ENCODE measurements around the gene CD276. TPM values are rescaled to one million over a fixed set of nuclear protein-coding genes. Genes with fewer than 3 reads are reported as not detected.

The CD276 gene
- total RNA-seq, 4 donors from 2014 or later: 22.8 to 48.7 (median 30.8) TPM

- DNase-seq: no peak
- no peak for TF ChIP-seq CTCF (IDR thresholded peaks at IDR 0.05)
- no peak for TF ChIP-seq POLR2A (IDR thresholded peaks at IDR 0.05)
- no peaks in the 10 kb centered on the region for H3K4me1 ChIP-seq
- H3K4me3 ChIP-seq: no peak overlapping the region
- no peak overlapping the region for H3K27ac ChIP-seq
- H3K27me3 ChIP-seq: no peaks in the 10 kb centered on the region
- H3K36me3 ChIP-seq: no peaks in the 10 kb centered on the region
- H3K9me3 ChIP-seq: no peaks in the 10 kb centered on the region
Observed at GRCh38 chr15:73744293-73744692, 60.1 kb downstream of the CD276 start.

- Histone ChIP-seq H3K27me3 (no peaks in the 10 kb centered on the region), H3K4me1 (no peaks in the 10 kb centered on the region), H3K36me3 (no peaks in the 10 kb centered on the region), H3K9me3 (no peaks in the 10 kb centered on the region), H3K27ac (no peak overlapping the region), H3K4me3 (no peak overlapping the region)
- TF ChIP-seq CTCF (IDR thresholded peaks at IDR 0.05): no peak
- no peak for DNase-seq
Observed at GRCh38 chr15:73745073-73745472, 60.9 kb downstream of the CD276 start.

GRCh38 chr15:73746261-73746660, 62.1 kb downstream of the CD276 start:
- Histone ChIP-seq H3K36me3 (no peaks in the 10 kb centered on the region), H3K27ac (no peak overlapping the region), H3K27me3 (peaks cover 0 to 4% of the 10 kb centered on the region in 2 donors), H3K9me3 (no peaks in the 10 kb centered on the region), H3K4me1 (peaks cover 0 to 6% (median 0%) of the 10 kb centered on the region in 4 donors), H3K4me3 (no peak overlapping the region)
- TF ChIP-seq POLR2A (IDR thresholded peaks at IDR 0.05): no peak
- no peak for TF ChIP-seq CTCF (IDR thresholded peaks at IDR 0.05)
- no peak for DNase-seq

GRCh38 chr15:73746883-73747282, 62.7 kb downstream of the CD276 start:
- Histone ChIP-seq H3K4me1 (peaks cover 0 to 12% (median under 1%) of the 10 kb centered on the region in 4 donors), H3K27ac (no peak overlapping the region), H3K4me3 (no peak overlapping the region), H3K36me3 (no peaks in the 10 kb centered on the region), H3K27me3 (peaks cover 0 to 7% of the 10 kb centered on the region in 2 donors), H3K9me3 (no peaks in the 10 kb centered on the region)
- no peak for DNase-seq
- no peak for TF ChIP-seq CTCF (IDR thresholded peaks at IDR 0.05)
- TF ChIP-seq POLR2A (IDR thresholded peaks at IDR 0.05): no peak

- Histone ChIP-seq H3K27me3 (peaks cover 0 to 12% of the 10 kb centered on the region in 2 donors), H3K4me3 (no peak overlapping the region), H3K36me3 (no peaks in the 10 kb centered on the region), H3K9me3 (no peaks in the 10 kb centered on the region), H3K27ac (no peak overlapping the region), H3K4me1 (peaks cover 0 to 22% (median 5%) of the 10 kb centered on the region in 4 donors)
- no peak for TF ChIP-seq POLR2A (IDR thresholded peaks at IDR 0.05)
- TF ChIP-seq CTCF (IDR thresholded peaks at IDR 0.05): no peak
- DNase-seq: no peak
Observed at GRCh38 chr15:73747847-73748590, 63.8 kb downstream of the CD276 start.
